Adrenal gland (tissue), 5 donors: ENCODE measurements around the gene APOLD1.
"Not testable (repeated sequence)": the region's sequence is repeated elsewhere in the genome, so short reads cannot be mapped to it uniquely, and the experiment has no call there.

ENCODE experiments used
- POLR2A ChIP-seq, 2 donors: fragments of 450-650 bp; IDR thresholded peaks; one replicate each; pipeline ENCODE4 v1.6.1; 2017; ENCODE audit warnings: antibody characterized with exemption in 2 of 2, mild to moderate bottlenecking in 2 of 2, moderate library complexity in 1 of 2
- TF ChIP-seq, protein P1 (sequence below), 6 experiments: fragments of 450-650 bp in 4 of 6; fragments of 200-600 bp in 2 of 6; sonication (generic) in 1 of 6; IDR thresholded peaks; 1 replicate in 5 of 6; 2 replicates in 1 of 6; pipeline versions ENCODE4 v1.5.1 to v1.8.0; 2016 to 2021; ENCODE audit warnings: antibody characterized with exemption in 6 of 6, mild to moderate bottlenecking in 2 of 6, moderate library complexity in 1 of 6
- donor health status: DM: no; HTN: no; CAD: no.

- not testable (repeated sequence) for TF ChIP-seq POLR2A (IDR thresholded peaks at IDR 0.05)
- TF ChIP-seq, protein P1, sequence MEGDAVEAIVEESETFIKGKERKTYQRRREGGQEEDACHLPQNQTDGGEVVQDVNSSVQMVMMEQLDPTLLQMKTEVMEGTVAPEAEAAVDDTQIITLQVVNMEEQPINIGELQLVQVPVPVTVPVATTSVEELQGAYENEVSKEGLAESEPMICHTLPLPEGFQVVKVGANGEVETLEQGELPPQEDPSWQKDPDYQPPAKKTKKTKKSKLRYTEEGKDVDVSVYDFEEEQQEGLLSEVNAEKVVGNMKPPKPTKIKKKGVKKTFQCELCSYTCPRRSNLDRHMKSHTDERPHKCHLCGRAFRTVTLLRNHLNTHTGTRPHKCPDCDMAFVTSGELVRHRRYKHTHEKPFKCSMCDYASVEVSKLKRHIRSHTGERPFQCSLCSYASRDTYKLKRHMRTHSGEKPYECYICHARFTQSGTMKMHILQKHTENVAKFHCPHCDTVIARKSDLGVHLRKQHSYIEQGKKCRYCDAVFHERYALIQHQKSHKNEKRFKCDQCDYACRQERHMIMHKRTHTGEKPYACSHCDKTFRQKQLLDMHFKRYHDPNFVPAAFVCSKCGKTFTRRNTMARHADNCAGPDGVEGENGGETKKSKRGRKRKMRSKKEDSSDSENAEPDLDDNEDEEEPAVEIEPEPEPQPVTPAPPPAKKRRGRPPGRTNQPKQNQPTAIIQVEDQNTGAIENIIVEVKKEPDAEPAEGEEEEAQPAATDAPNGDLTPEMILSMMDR (IDR thresholded peaks at IDR 0.05): not testable (repeated sequence)
Observed at GRCh38 chr12:12738152-12738551, 47.3 kb upstream of the APOLD1 start.
